IMR-90 (cell line): Measurements from ENCODE around the gene U2AF1.
"Not testable (repeated sequence)": the region's sequence is repeated elsewhere in the genome, so short reads cannot be mapped to it uniquely, and the experiment has no call there.

Experiments used
- NFE2L2 ChIP-seq: fragments of 150-350 bp; IDR thresholded peaks from 2 replicates; pipeline ENCODE4 v1.6.1; 2016; ENCODE audit warnings: low read depth, mild to moderate bottlenecking, low read length
- POLR2A ChIP-seq: IDR thresholded peaks from 2 replicates; pipeline ENCODE4 v1.6.1; 2012; ENCODE audit warnings: mild to moderate bottlenecking, low read depth, low read length
- SMC3 ChIP-seq: fragments of 150-350 bp; IDR thresholded peaks from 2 replicates; pipeline ENCODE4 v1.6.1; 2016; ENCODE audit warnings: low read depth, mild to moderate bottlenecking, antibody characterized with exemption, low read length, moderate library complexity
- TF ChIP-seq, protein P1 (sequence below): conservative IDR thresholded peaks from 2 replicates; pipeline ENCODE4 v1.5.1; 2012; ENCODE audit warnings: mild to moderate bottlenecking, low read depth, low read length, improper control_type of control experiment

DNA sequence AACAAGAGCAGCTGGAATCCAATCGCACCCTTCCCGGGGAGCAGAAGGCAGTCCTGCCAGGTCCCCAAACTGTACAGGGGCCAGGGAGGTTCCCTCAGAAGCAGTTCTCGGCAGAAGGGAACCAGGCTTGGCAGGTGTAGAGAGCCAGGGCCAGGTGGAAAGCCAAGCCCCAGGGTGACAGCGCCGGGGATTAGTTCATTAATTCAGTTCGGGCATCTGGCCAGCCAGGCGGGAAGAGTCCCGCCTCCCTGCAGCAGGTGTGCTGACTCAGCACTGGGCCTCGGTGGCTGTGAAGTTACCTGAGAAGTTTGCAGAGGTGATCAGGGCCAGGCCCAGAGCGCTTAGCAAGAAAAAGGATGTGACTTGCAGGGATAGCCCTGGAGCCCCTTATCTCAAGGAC, 37.7 kb downstream of the U2AF1 start:
- TF ChIP-seq, protein P1, sequence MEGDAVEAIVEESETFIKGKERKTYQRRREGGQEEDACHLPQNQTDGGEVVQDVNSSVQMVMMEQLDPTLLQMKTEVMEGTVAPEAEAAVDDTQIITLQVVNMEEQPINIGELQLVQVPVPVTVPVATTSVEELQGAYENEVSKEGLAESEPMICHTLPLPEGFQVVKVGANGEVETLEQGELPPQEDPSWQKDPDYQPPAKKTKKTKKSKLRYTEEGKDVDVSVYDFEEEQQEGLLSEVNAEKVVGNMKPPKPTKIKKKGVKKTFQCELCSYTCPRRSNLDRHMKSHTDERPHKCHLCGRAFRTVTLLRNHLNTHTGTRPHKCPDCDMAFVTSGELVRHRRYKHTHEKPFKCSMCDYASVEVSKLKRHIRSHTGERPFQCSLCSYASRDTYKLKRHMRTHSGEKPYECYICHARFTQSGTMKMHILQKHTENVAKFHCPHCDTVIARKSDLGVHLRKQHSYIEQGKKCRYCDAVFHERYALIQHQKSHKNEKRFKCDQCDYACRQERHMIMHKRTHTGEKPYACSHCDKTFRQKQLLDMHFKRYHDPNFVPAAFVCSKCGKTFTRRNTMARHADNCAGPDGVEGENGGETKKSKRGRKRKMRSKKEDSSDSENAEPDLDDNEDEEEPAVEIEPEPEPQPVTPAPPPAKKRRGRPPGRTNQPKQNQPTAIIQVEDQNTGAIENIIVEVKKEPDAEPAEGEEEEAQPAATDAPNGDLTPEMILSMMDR, result not testable (repeated sequence)
- TF ChIP-seq SMC3, POLR2A, NFE2L2: not testable (repeated sequence)
